ENCODE data around the gene ADSL. TPM values are rescaled to one million over a fixed set of nuclear protein-coding genes. Genes with fewer than 3 reads are reported as not detected.

ADSL gene
- total and polyA plus RNA-seq, 2 of the 8 experiments (the other 6 are each of a cell fraction or from before 2014, with no cell fraction given): 197 to 218 TPM

GRCh38 chr22:40330615-40331014 lies 15.7 kb upstream of the ADSL start:
- no peak overlapping the region for H2AK5ac ChIP-seq (ENCODE audit: low read depth, low read length)
- DNase-seq (ENCODE audit: low read depth in 1 of 2, low spot score in 2 of 2) (no peak), FAIRE-seq (no peak)
- no peak overlapping the region for H2AFZ ChIP-seq (ENCODE audit: low read length)
- H3K9ac ChIP-seq (replicated peaks in 1 of 4; ENCODE audit: extremely low read depth in 1 of 4, low read depth in 3 of 4, low read length in 3 of 4): no peak overlapping the region
- H3K23ac ChIP-seq (ENCODE audit: insufficient read length): no peak overlapping the region
- ChIA-PET CTCF (ENCODE audit: partially characterized antibody) (interaction anchor here (4.6 kb wide), 1 partner anchor 18 kb away, joined by 16 read pairs; no protein-coding TSS in a partner anchor), POLR2A (ENCODE audit: partially characterized antibody) (interaction anchor here (1.2 to 1.7 kb wide), 3 partner anchors 10 to 40 kb away, joined by 4 to 6 read pairs (median 4); partner anchors contain the start of gene SGSM3)
- H4K20me1 ChIP-seq (replicated peaks in 1 of 2; ENCODE audit: control insufficient read depth in 1 of 2, insufficient read depth in 2 of 2, low read length in 2 of 2): no peaks in the 10 kb centered on the region
- no peaks in the 10 kb centered on the region for H3K79me1 ChIP-seq (ENCODE audit: low read depth, low read length)
- no peaks in the 10 kb centered on the region; a peak in 4 of 8 replicates for H3K36me3 ChIP-seq (ENCODE audit: control insufficient read depth in 2 of 4, insufficient read depth in 4 of 4, low read length in 3 of 4)
- no peaks in the 10 kb centered on the region for H3K23me2 ChIP-seq (ENCODE audit: low read depth, low read length)
- WGBS, 2 experiments (ENCODE audit: extremely low coverage in 1 of 2, insufficient coverage in 1 of 2, insufficient read length in 1 of 2, insufficient replicate concordance in 2 of 2, low coverage in 1 of 2, low lambda C conversion rate in 2 of 2, missing lambda C conversion rate in 1 of 2): 87% methylated on average over 10 of the region's 10 CpGs; no CpG with 5 or more reads in 1 of the 2 experiments
- no peak overlapping the region for H4K8ac ChIP-seq (ENCODE audit: extremely low read depth, insufficient read depth, low read length)
- H4K5ac ChIP-seq (ENCODE audit: insufficient read length, low read depth, low read length): no peak overlapping the region
- no peak overlapping the region for H3K4me2 ChIP-seq (ENCODE audit: insufficient read depth in 1 of 2, low read depth in 2 of 2, low read length in 2 of 2)
- no peak overlapping the region for H3K56ac ChIP-seq (replicated peaks; ENCODE audit: insufficient read length, low read depth, low read length)
- H3K4ac ChIP-seq (replicated peaks; ENCODE audit: insufficient read length, low read depth, low read length): no peak overlapping the region
- H2BK15ac ChIP-seq (ENCODE audit: low read length): no peak overlapping the region
- H3K79me2 ChIP-seq (ENCODE audit: control insufficient read depth in 1 of 2, insufficient read depth in 2 of 2, low read length in 2 of 2): no peaks in the 10 kb centered on the region
- H3K9me3 ChIP-seq (ENCODE audit: insufficient read depth in 2 of 2, low read depth in 1 of 2, low read length in 1 of 2): no peaks in the 10 kb centered on the region
- H3K27me3 ChIP-seq (replicated peaks in 1 of 4; ENCODE audit: control insufficient read depth in 3 of 4, extremely low read depth in 1 of 4, insufficient read depth in 3 of 4, low read length in 3 of 4): no peaks in the 10 kb centered on the region
- H3K14ac ChIP-seq (ENCODE audit: insufficient read length): no peak overlapping the region
- no peak overlapping the region for H2BK20ac ChIP-seq (ENCODE audit: low read length)
- no peak overlapping the region for H3K18ac ChIP-seq (ENCODE audit: extremely low read depth, low read length)
- H2BK12ac ChIP-seq (ENCODE audit: low read depth, low read length): no peak overlapping the region
- H2BK120ac ChIP-seq (replicated peaks; ENCODE audit: low read depth, low read length): no peak overlapping the region
- no peak overlapping the region for H3K27ac ChIP-seq (ENCODE audit: low read depth, low read length)
- H2BK5ac ChIP-seq (ENCODE audit: low read depth, low read length): no peak overlapping the region
- TF ChIP-seq TAF1 (IDR thresholded peaks at IDR 0.05; ENCODE audit: low read depth, low read length) (no peak), POLR2AphosphoS5 (IDR thresholded peaks at IDR 0.05; ENCODE audit: low read depth, low read length) (0 out of 2 replicates have a peak, but pooled peaks have one; percentile 54), FOSL1 (IDR thresholded peaks at IDR 0.05; ENCODE audit: insufficient read depth, low read depth, low read length) (no peak), TAF7 (optimal IDR thresholded peaks at IDR 0.05; ENCODE audit: borderline replicate concordance, low read depth, low read length) (no peak), RFX5 (IDR thresholded peaks at IDR 0.05; ENCODE audit: borderline replicate concordance, low read depth, low read length) (no peak), SIX5 (IDR thresholded peaks at IDR 0.05; ENCODE audit: low read depth, low read length) (no peak), ATF3 (IDR thresholded peaks at IDR 0.05; ENCODE audit: insufficient read depth, low read depth, low read length) (no peak)
- no peak overlapping the region for H4K91ac ChIP-seq (replicated peaks; ENCODE audit: insufficient read length, low read length)
- no peak overlapping the region for H3K4me3 ChIP-seq (ENCODE audit: extremely low read depth in 1 of 4, insufficient read depth in 2 of 4, low read depth in 3 of 4, low read length in 4 of 4)
- peaks cover 6 to 28% (median 20%) of the 10 kb centered on the region in 4 experiments; a peak in 6 of 7 replicates for H3K4me1 ChIP-seq (replicated peaks in 1 of 4; ENCODE audit: control insufficient read depth in 3 of 4, insufficient read depth in 4 of 4, low read length in 3 of 4)

All from H1 (cell line).